ENCODE results near the gene GET3. TPM values are rescaled to one million over a fixed set of nuclear protein-coding genes. Genes with fewer than 3 reads are reported as not detected.

Gene GET3
- polyA plus RNA-seq (2013, experiment 1 of 4): 111 TPM
- polyA plus RNA-seq (2013, experiment 2 of 4): 102 TPM
- 90.1 TPM for polyA plus RNA-seq (2013, experiment 3 of 4)
- 99.6 TPM for polyA plus RNA-seq (2013, experiment 4 of 4)

GRCh38 chr19:12736995-12737834, at the start of gene GET3:
TSS of gene GET3 (plus strand) at chr19:12737497. CDS start at chr19:12737506, 9 bp downstream.
- peak within 1 kb of the TSS; percentile 90 for H3K4me3 ChIP-seq (ENCODE audit: insufficient read depth, low read depth, low read length)
- H3K36me3 ChIP-seq (ENCODE audit: control insufficient read depth, insufficient read depth, low read length): peaks cover 7% of the 10 kb centered on the region
- H3K9me3 ChIP-seq (ENCODE audit: control insufficient read depth, low read length): no peaks in the 10 kb centered on the region
- WGBS, 2 experiments: 0 to 1% methylated on average over 29 of the region's 29 CpGs
- H3K27ac ChIP-seq (ENCODE audit: insufficient read depth, low read depth, low read length, poor library complexity, severe bottlenecking): peak within 1 kb of the TSS; percentile 98
- peaks cover 7% of the 10 kb centered on the region for H3K4me1 ChIP-seq (ENCODE audit: control insufficient read depth, insufficient read depth, low read length)
- no peaks in the 10 kb centered on the region for H3K27me3 ChIP-seq (ENCODE audit: control insufficient read depth, insufficient read depth, low read length, poor library complexity, severe bottlenecking)

GRCh38 chr19:12689012-12689411, 48.3 kb upstream of the GET3 start:
- Histone ChIP-seq H3K4me3 (ENCODE audit: insufficient read depth, low read depth, low read length) (no peak overlapping the region), H3K9me3 (ENCODE audit: control insufficient read depth, low read length) (no peaks in the 10 kb centered on the region), H3K27ac (ENCODE audit: insufficient read depth, low read depth, low read length, poor library complexity, severe bottlenecking) (no peak overlapping the region), H3K27me3 (ENCODE audit: control insufficient read depth, insufficient read depth, low read length, poor library complexity, severe bottlenecking) (no peaks in the 10 kb centered on the region), H3K4me1 (ENCODE audit: control insufficient read depth, insufficient read depth, low read length) (no peaks in the 10 kb centered on the region), H3K36me3 (ENCODE audit: control insufficient read depth, insufficient read depth, low read length) (no peaks in the 10 kb centered on the region)
- WGBS, 2 experiments: 94 to 95% methylated on average over 12 of the region's 12 CpGs

- Histone ChIP-seq H3K27ac (ENCODE audit: insufficient read depth, low read depth, low read length, poor library complexity, severe bottlenecking) (no peak overlapping the region), H3K36me3 (ENCODE audit: control insufficient read depth, insufficient read depth, low read length) (no peaks in the 10 kb centered on the region), H3K4me3 (ENCODE audit: insufficient read depth, low read depth, low read length) (no peak overlapping the region), H3K9me3 (ENCODE audit: control insufficient read depth, low read length) (no peaks in the 10 kb centered on the region), H3K4me1 (ENCODE audit: control insufficient read depth, insufficient read depth, low read length) (no peaks in the 10 kb centered on the region), H3K27me3 (ENCODE audit: control insufficient read depth, insufficient read depth, low read length, poor library complexity, severe bottlenecking) (no peaks in the 10 kb centered on the region)
- WGBS, 2 experiments: 93% methylated on average over 26 of the region's 26 CpGs
Observed at GRCh38 chr19:12689581-12690216, 47.6 kb upstream of the GET3 start.

- 91 to 92% methylated on average over 5 of the region's 5 CpGs for WGBS, 2 experiments
- H3K27me3 ChIP-seq (ENCODE audit: control insufficient read depth, insufficient read depth, low read length, poor library complexity, severe bottlenecking): no peaks in the 10 kb centered on the region
- H3K27ac ChIP-seq (ENCODE audit: insufficient read depth, low read depth, low read length, poor library complexity, severe bottlenecking): no peak overlapping the region
- H3K4me3 ChIP-seq (ENCODE audit: insufficient read depth, low read depth, low read length): no peak overlapping the region
- no peaks in the 10 kb centered on the region for H3K4me1 ChIP-seq (ENCODE audit: control insufficient read depth, insufficient read depth, low read length)
- H3K9me3 ChIP-seq (ENCODE audit: control insufficient read depth, low read length): no peaks in the 10 kb centered on the region
- no peaks in the 10 kb centered on the region for H3K36me3 ChIP-seq (ENCODE audit: control insufficient read depth, insufficient read depth, low read length)
Observed at GRCh38 chr19:12692960-12693359, 44.3 kb upstream of the GET3 start.

- 94 to 97% methylated on average over 16 of the region's 16 CpGs for WGBS, 2 experiments
- H3K36me3 ChIP-seq (ENCODE audit: control insufficient read depth, insufficient read depth, low read length): no peaks in the 10 kb centered on the region
- H3K4me1 ChIP-seq (ENCODE audit: control insufficient read depth, insufficient read depth, low read length): no peaks in the 10 kb centered on the region
Observed at GRCh38 chr19:12694641-12695040, 42.7 kb upstream of the GET3 start.

GRCh38 chr19:12695096-12695495, 42.2 kb upstream of the GET3 start:
- Histone ChIP-seq H3K36me3 (ENCODE audit: control insufficient read depth, insufficient read depth, low read length) (peaks cover 4% of the 10 kb centered on the region), H3K9me3 (ENCODE audit: control insufficient read depth, low read length) (no peaks in the 10 kb centered on the region), H3K4me1 (ENCODE audit: control insufficient read depth, insufficient read depth, low read length) (no peaks in the 10 kb centered on the region), H3K4me3 (ENCODE audit: insufficient read depth, low read depth, low read length) (no peak overlapping the region), H3K27ac (ENCODE audit: insufficient read depth, low read depth, low read length, poor library complexity, severe bottlenecking) (no peak overlapping the region), H3K27me3 (ENCODE audit: control insufficient read depth, insufficient read depth, low read length, poor library complexity, severe bottlenecking) (no peaks in the 10 kb centered on the region)
- WGBS, 2 experiments: 75 to 82% methylated on average over 2 of the region's 2 CpGs

More at GRCh38 chr19:12694641-12695040, 42.7 kb upstream of the GET3 start:
- no peak overlapping the region for H3K27ac ChIP-seq (ENCODE audit: insufficient read depth, low read depth, low read length, poor library complexity, severe bottlenecking)
- no peak overlapping the region for H3K4me3 ChIP-seq (ENCODE audit: insufficient read depth, low read depth, low read length)
- no peaks in the 10 kb centered on the region for H3K27me3 ChIP-seq (ENCODE audit: control insufficient read depth, insufficient read depth, low read length, poor library complexity, severe bottlenecking)
- H3K9me3 ChIP-seq (ENCODE audit: control insufficient read depth, low read length): no peaks in the 10 kb centered on the region

- no peak overlapping the region for H3K27ac ChIP-seq (ENCODE audit: insufficient read depth, low read depth, low read length, poor library complexity, severe bottlenecking)
Observed at GRCh38 chr19:12695514-12695913, 41.8 kb upstream of the GET3 start.

GRCh38 chr19:12695997-12696365, 41.3 kb upstream of the GET3 start:
- no peaks in the 10 kb centered on the region for H3K4me1 ChIP-seq (ENCODE audit: control insufficient read depth, insufficient read depth, low read length)
- peaks cover 11% of the 10 kb centered on the region for H3K36me3 ChIP-seq (ENCODE audit: control insufficient read depth, insufficient read depth, low read length)
- 9 to 10% methylated on average over 36 of the region's 36 CpGs for WGBS, 2 experiments
- no peaks in the 10 kb centered on the region for H3K27me3 ChIP-seq (ENCODE audit: control insufficient read depth, insufficient read depth, low read length, poor library complexity, severe bottlenecking)
- H3K9me3 ChIP-seq (ENCODE audit: control insufficient read depth, low read length): no peaks in the 10 kb centered on the region
- H3K4me3 ChIP-seq (ENCODE audit: insufficient read depth, low read depth, low read length): peak overlapping the region; percentile 81
- H3K27ac ChIP-seq (ENCODE audit: insufficient read depth, low read depth, low read length, poor library complexity, severe bottlenecking): no peak overlapping the region

More at GRCh38 chr19:12695514-12695913, 41.8 kb upstream of the GET3 start:
- H3K36me3 ChIP-seq (ENCODE audit: control insufficient read depth, insufficient read depth, low read length): peaks cover 7% of the 10 kb centered on the region
- H3K27me3 ChIP-seq (ENCODE audit: control insufficient read depth, insufficient read depth, low read length, poor library complexity, severe bottlenecking): no peaks in the 10 kb centered on the region
- WGBS, 2 experiments: 85 to 87% methylated on average over 1 of the region's 1 CpG
- H3K4me3 ChIP-seq (ENCODE audit: insufficient read depth, low read depth, low read length): peak overlapping the region; percentile 81
- H3K4me1 ChIP-seq (ENCODE audit: control insufficient read depth, insufficient read depth, low read length): no peaks in the 10 kb centered on the region
- no peaks in the 10 kb centered on the region for H3K9me3 ChIP-seq (ENCODE audit: control insufficient read depth, low read length)

GRCh38 chr19:12696366-12697335, 40.6 kb upstream of the GET3 start, which contains the start of gene FBXW9:
TSS of gene FBXW9 (minus strand) at chr19:12696631. CDS start at chr19:12696581, 50 bp downstream.
- H3K27ac ChIP-seq (ENCODE audit: insufficient read depth, low read depth, low read length, poor library complexity, severe bottlenecking): peak within 1 kb of the TSS; percentile 91
- H3K27me3 ChIP-seq (ENCODE audit: control insufficient read depth, insufficient read depth, low read length, poor library complexity, severe bottlenecking): no peaks in the 10 kb centered on the region
- no peaks in the 10 kb centered on the region for H3K4me1 ChIP-seq (ENCODE audit: control insufficient read depth, insufficient read depth, low read length)
- peaks cover 18% of the 10 kb centered on the region for H3K36me3 ChIP-seq (ENCODE audit: control insufficient read depth, insufficient read depth, low read length)
- WGBS, 2 experiments: 11% methylated on average over 59 of the region's 59 CpGs
- H3K4me3 ChIP-seq (ENCODE audit: insufficient read depth, low read depth, low read length): peak within 1 kb of the TSS; percentile 81
- no peaks in the 10 kb centered on the region for H3K9me3 ChIP-seq (ENCODE audit: control insufficient read depth, low read length)
